ENCODE measurements around the gene POU3F3. TPM values are rescaled to one million over a fixed set of nuclear protein-coding genes. Genes with fewer than 3 reads are reported as not detected.

POU3F3 gene
- total RNA-seq, 1 donor from 2014 or later = not detected

GRCh38 chr2:104860451-104860790 lies 6.5 kb downstream of the POU3F3 start:
- DNase-seq (ENCODE audit: low read depth in 2 of 2) = no peak

- no peak for DNase-seq (ENCODE audit: low read depth in 2 of 2)
Observed at GRCh38 chr2:104861351-104862057, 7.6 kb downstream of the POU3F3 start.

GRCh38 chr2:104862058-104862941 lies 8.4 kb downstream of the POU3F3 start:
- no peak for DNase-seq (ENCODE audit: low read depth in 2 of 2)

- no peak for DNase-seq (ENCODE audit: low read depth in 2 of 2)
Observed at GRCh38 chr2:104863146-104863467, 9.2 kb downstream of the POU3F3 start.

GRCh38 chr2:104863468-104864279 lies 9.8 kb downstream of the POU3F3 start:
- DNase-seq (ENCODE audit: low read depth in 2 of 2) = no peak

GRCh38 chr2:104864280-104865095 lies 10.6 kb downstream of the POU3F3 start:
- DNase-seq (ENCODE audit: low read depth in 2 of 2) = no peak

- no peak for DNase-seq (ENCODE audit: low read depth in 2 of 2)
Observed at GRCh38 chr2:104865096-104865470, 11.2 kb downstream of the POU3F3 start.

GRCh38 chr2:104866122-104866864 lies 12.4 kb downstream of the POU3F3 start:
- no peak for DNase-seq (ENCODE audit: low read depth in 2 of 2)

- DNase-seq (ENCODE audit: low read depth in 2 of 2) = no peak
Observed at GRCh38 chr2:104866883-104867812, 13.2 kb downstream of the POU3F3 start.

GRCh38 chr2:104867813-104868504 lies 14.0 kb downstream of the POU3F3 start:
- DNase-seq (ENCODE audit: low read depth in 2 of 2) = no peak

- no peak for DNase-seq (ENCODE audit: low read depth in 2 of 2)
Observed at GRCh38 chr2:104868505-104868866, 14.6 kb downstream of the POU3F3 start.

GRCh38 chr2:104870100-104870975 lies 16.4 kb downstream of the POU3F3 start:
- DNase-seq (ENCODE audit: low read depth in 2 of 2) = no peak

GRCh38 chr2:104871649-104871971 lies 17.7 kb downstream of the POU3F3 start:
- DNase-seq (ENCODE audit: low read depth in 2 of 2) = no peak

GRCh38 chr2:104871972-104872865 lies 18.3 kb downstream of the POU3F3 start:
- DNase-seq (ENCODE audit: low read depth in 2 of 2) = no peak

- DNase-seq (ENCODE audit: low read depth in 2 of 2) = peak; percentile 36 to 66
Observed at GRCh38 chr2:104872866-104873688, 19.2 kb downstream of the POU3F3 start.

GRCh38 chr2:104873689-104874054 lies 19.8 kb downstream of the POU3F3 start:
- DNase-seq (ENCODE audit: low read depth in 2 of 2) = no peak
